CD4-positive, alpha-beta T cell (primary cell): Measurements from ENCODE around the gene UVSSA. TPM values are rescaled to one million over a fixed set of nuclear protein-coding genes. Genes with fewer than 3 reads are reported as not detected.

ENCODE experiments used
- ATAC-seq: fragments of 200-7000 bp; cut with Tn5 transposase; one replicate; pipeline ENCODE4 v1.10.0; 2022; ENCODE audit warnings: mild to moderate bottlenecking; ENCODE audit not compliant: poor library complexity
- CTCF ChIA-PET: fragments of 350-600 bp; sonication (Branson Sonifier 250); formaldehyde crosslinking; loops from one replicate; lab custom pipeline; 2021; ENCODE audit warnings: antibody characterized with exemption, inconsistent platforms; lab: Charles Lee
- POLR2A ChIA-PET: fragments of 350-600 bp; sonication (Branson Sonifier 250); formaldehyde crosslinking; loops from one replicate; lab custom pipeline; 2021; ENCODE audit warnings: antibody characterized with exemption, inconsistent platforms; lab: Charles Lee
- DNase-seq, 14 experiments: peaks; one replicate each; pipeline ENCODE4 v3.0.0-alpha.2; 2013 to 2020; ENCODE audit warnings: mixed read lengths in 2 of 14
- H3K27ac ChIP-seq, 2 donors: one replicate each; pipeline versions ENCODE4 v1.5.1 to v1.7.0; 2013; ENCODE audit warnings: low read length in 2 of 2, low read depth in 1 of 2, mild to moderate bottlenecking in 1 of 2
- H3K27me3 ChIP-seq, 2 experiments: 1 replicate in 1 of 2; 2 replicates in 1 of 2; pipeline versions ENCODE4 v1.6.1 to v1.7.0; 2013; ENCODE audit warnings: low read length in 2 of 2, control low read depth in 1 of 2, mild to moderate bottlenecking in 1 of 2, moderate library complexity in 1 of 2; ENCODE audit not compliant: insufficient read depth in 2 of 2, control insufficient read depth in 1 of 2
- H3K36me3 ChIP-seq: one replicate; pipeline ENCODE4 v1.6.1; 2013; ENCODE audit warnings: low read length, control low read depth; ENCODE audit not compliant: insufficient read depth
- H3K4me1 ChIP-seq: one replicate; pipeline ENCODE4 v1.6.1; 2013; ENCODE audit warnings: low read length, control low read depth; ENCODE audit not compliant: insufficient read depth
- H3K4me3 ChIP-seq: one replicate; pipeline ENCODE4 v1.5.1; 2013; ENCODE audit warnings: mild to moderate bottlenecking, low read length, moderate library complexity
- H3K9me3 ChIP-seq, 2 experiments: 1 replicate in 1 of 2; 2 replicates in 1 of 2; pipeline versions ENCODE4 v1.6.1 to v1.7.0; 2013; ENCODE audit warnings: low read length in 2 of 2, mild to moderate bottlenecking in 2 of 2, control low read depth in 1 of 2, moderate library complexity in 1 of 2; ENCODE audit not compliant: control insufficient read depth in 1 of 2, insufficient read depth in 1 of 2
- H3K27ac Mint-ChIP-seq: one replicate; pipeline ENCODE4 v1.8.0; 2020; ENCODE audit warnings: mixed read lengths
- H3K27me3 Mint-ChIP-seq: one replicate; pipeline ENCODE4 v1.8.0; 2021; ENCODE audit warnings: mixed read lengths
- H3K36me3 Mint-ChIP-seq: one replicate; pipeline ENCODE4 v1.8.0; 2021; ENCODE audit warnings: low read depth, mixed read lengths
- H3K4me1 Mint-ChIP-seq: one replicate; pipeline ENCODE4 v1.8.0; 2021; ENCODE audit warnings: low read depth, mixed read lengths
- H3K4me3 Mint-ChIP-seq: one replicate; pipeline ENCODE4 v1.8.0; 2020; ENCODE audit warnings: mild to moderate bottlenecking, mixed read lengths
- H3K9me3 Mint-ChIP-seq: one replicate; pipeline ENCODE4 v1.8.0; 2020; ENCODE audit warnings: mixed read lengths
- CTCF ChIP-seq: fragments of 200-600 bp; IDR thresholded peaks from one replicate; pipeline ENCODE4 v1.8.0; 2022; ENCODE audit warnings: antibody characterized with exemption, mild to moderate bottlenecking
- intact Hi-C, 2 experiments: fragments of 100-400 bp; cut with DNase I in 1 of 2; cut with micrococcal nuclease in 1 of 2; formaldehyde crosslinking; loops; one replicate each; pipeline versions ENCODE4 v1.15.1 to v1.9.0; 2023 to 2025; cut with DNase I, micrococcal nuclease
- total RNA-seq, 174 experiments: library from RNA in 2 of 174; stranded (reverse) in 2 of 174; gene quantifications; one replicate each; pipeline ENCODE4 v1.2.3 and lab custom pipeline; 2021 to 2026

The UVSSA gene
- total RNA-seq, 2 experiments from 2014 or later, result 31.1 to 33.1 TPM

GRCh38 chr4:1337376-1337831 is 9.6 kb upstream of the UVSSA start:
- H3K27ac Mint-ChIP-seq, result peak overlapping the region; percentile 64
- intact Hi-C loops, result no loop called here
- no peak overlapping the region for H3K27ac ChIP-seq
- ATAC-seq (peak; percentile 60), DNase-seq (peak in 9 of 14 experiments; percentile 23 to 62 (median 39))
- H3K36me3 Mint-ChIP-seq, result peaks cover 62% of the 10 kb centered on the region
- H3K4me1 ChIP-seq, result peaks cover 20% of the 10 kb centered on the region
- no peaks in the 10 kb centered on the region for H3K27me3 Mint-ChIP-seq
- peaks cover 76% of the 10 kb centered on the region for H3K36me3 ChIP-seq
- peaks cover 0 to 4% of the 10 kb centered on the region in 2 experiments for H3K9me3 ChIP-seq
- POLR2A ChIA-PET, result no interaction called here
- CTCF ChIA-PET, result no interaction called here
- H3K4me3 ChIP-seq, result no peak overlapping the region
- no peak for TF ChIP-seq CTCF
- no peaks in the 10 kb centered on the region for H3K9me3 Mint-ChIP-seq
- no peaks in the 10 kb centered on the region for H3K27me3 ChIP-seq
- no peak overlapping the region for H3K4me3 Mint-ChIP-seq
- peaks cover 16% of the 10 kb centered on the region for H3K4me1 Mint-ChIP-seq

DNA sequence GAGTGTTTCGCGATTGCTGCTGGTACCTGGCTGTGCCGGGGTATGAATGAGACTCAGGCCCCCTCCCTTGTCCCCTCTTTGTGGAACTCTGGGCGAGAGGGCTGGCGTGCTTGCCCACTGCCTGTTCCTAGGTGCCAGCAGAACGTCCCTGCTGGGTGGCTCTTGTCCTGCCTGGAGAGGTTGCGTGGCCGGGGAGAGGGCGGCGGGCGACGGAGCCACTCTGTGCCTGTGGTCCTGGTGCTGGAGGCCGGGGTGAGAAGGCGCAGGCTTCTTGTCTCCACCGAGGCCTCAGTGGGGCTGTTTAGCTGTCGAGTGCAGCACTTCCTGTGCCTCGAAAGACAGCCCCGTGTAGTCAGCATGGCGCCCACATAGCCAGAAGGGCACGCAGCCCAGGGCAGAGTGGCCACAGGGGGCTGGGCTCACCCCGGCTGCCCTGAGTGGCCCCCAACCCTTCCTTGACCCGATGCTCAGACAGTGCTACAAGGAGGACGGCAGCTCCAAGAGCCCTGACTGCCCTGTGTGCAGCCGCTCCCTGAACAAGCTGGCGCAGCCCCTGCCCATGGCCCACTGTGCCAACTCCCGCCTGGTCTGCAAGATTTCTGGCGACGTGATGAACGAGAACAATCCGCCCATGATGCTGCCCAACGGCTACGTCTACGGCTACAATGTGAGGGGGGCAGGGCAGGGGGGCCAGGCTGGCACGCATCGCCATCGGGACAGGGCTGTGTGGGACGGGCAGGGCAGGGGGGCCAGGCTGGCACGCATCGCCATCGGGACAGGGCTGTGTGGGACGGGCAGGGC is 8.9 kb upstream of the UVSSA start:
- no peaks in the 10 kb centered on the region for H3K27me3 Mint-ChIP-seq
- Histone ChIP-seq H3K4me1 (peaks cover 12% of the 10 kb centered on the region), H3K9me3 (peaks cover 0 to 4% of the 10 kb centered on the region in 2 experiments), H3K36me3 (peaks cover 68% of the 10 kb centered on the region), H3K4me3 (no peak overlapping the region), H3K27me3 (no peaks in the 10 kb centered on the region), H3K27ac (no peak overlapping the region)
- intact Hi-C loops, result no loop called here
- ATAC-seq, result no peak
- no peak for TF ChIP-seq CTCF
- peaks cover 19% of the 10 kb centered on the region for H3K4me1 Mint-ChIP-seq
- H3K4me3 Mint-ChIP-seq, result peak overlapping the region; percentile 20
- peak overlapping the region; percentile 64 for H3K27ac Mint-ChIP-seq
- no peak for DNase-seq
- ChIA-PET POLR2A (no interaction called here), CTCF (no interaction called here)
- H3K9me3 Mint-ChIP-seq, result no peaks in the 10 kb centered on the region
- H3K36me3 Mint-ChIP-seq, result peaks cover 56% of the 10 kb centered on the region

DNA sequence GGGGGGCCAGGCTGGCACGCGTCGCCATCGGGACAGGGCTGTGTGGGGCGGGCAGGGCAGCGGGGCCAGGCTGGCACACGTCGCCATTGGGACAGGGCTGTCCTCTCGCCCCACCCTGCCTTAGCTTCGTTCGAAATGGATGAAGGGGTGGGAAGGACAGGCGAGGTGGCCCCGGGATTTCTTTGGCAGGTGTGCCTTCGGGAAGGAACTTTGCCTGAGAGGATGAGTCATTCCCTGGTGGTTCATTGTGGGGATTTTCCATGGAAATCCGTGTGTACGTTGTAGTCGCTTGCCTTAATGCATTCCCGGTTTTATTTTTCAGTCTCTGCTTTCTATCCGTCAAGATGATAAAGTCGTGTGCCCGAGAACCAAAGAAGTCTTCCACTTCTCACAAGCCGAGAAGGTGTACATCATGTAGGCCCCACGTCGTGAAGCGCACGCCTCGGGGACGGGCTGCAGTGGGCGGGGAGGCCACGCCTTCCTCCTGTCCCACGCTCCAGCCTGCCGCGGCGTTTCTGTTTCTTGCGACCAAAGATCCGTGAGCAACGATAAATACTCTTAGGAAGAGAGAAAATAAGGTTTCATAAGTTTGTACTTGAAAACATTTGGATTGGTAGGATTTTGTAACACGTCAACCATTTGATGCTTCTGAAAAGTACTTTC is 8.1 kb upstream of the UVSSA start:
- intact Hi-C loops, result no loop called here
- H3K9me3 ChIP-seq, result peaks cover 0 to 4% of the 10 kb centered on the region in 2 experiments
- H3K4me1 ChIP-seq, result peaks cover 9% of the 10 kb centered on the region
- TF ChIP-seq CTCF, result no peak
- H3K27ac Mint-ChIP-seq, result no peak overlapping the region
- ATAC-seq, result no peak
- no peaks in the 10 kb centered on the region for H3K27me3 Mint-ChIP-seq
- H3K27ac ChIP-seq, result no peak overlapping the region
- ChIA-PET POLR2A (no interaction called here), CTCF (no interaction called here)
- no peaks in the 10 kb centered on the region for H3K27me3 ChIP-seq
- H3K4me1 Mint-ChIP-seq, result peaks cover 19% of the 10 kb centered on the region
- H3K36me3 ChIP-seq, result peaks cover 65% of the 10 kb centered on the region
- H3K36me3 Mint-ChIP-seq, result peaks cover 56% of the 10 kb centered on the region
- no peak overlapping the region for H3K4me3 ChIP-seq
- no peak overlapping the region for H3K4me3 Mint-ChIP-seq
- DNase-seq, result no peak
- H3K9me3 Mint-ChIP-seq, result no peaks in the 10 kb centered on the region
